HG03280 (cell line): Measurements from ENCODE around the gene ASIC1.

Source experiments
- ATAC-seq: cut with Tn5 transposase; IDR thresholded peaks from one replicate; pipeline ENCODE4 v1.9.1; 2021; ENCODE audit warnings: mild to moderate bottlenecking, moderate library complexity; ENCODE audit not compliant: unreplicated experiment

ASIC1 gene

DNA sequence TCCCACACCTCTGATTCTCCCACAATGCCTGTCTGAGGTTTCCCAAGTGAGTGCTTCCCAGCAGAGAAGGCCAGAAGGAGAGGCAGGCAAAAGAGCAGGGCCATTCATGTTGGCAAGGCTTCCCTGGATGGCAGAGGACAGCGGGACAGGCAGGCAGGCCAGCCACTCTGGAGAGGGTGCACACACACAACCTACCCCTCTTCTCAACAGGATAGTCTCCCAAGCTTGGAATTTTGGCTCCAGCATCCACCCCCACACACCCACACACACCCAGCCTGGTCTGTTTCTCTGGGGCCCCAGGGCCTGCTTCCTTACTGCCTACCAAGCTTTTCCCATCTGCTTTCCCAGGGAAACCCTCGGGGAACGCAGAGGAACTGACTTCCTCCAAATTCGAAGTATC, 16.7 kb upstream of the ASIC1 start:
- no peak for ATAC-seq

DNA sequence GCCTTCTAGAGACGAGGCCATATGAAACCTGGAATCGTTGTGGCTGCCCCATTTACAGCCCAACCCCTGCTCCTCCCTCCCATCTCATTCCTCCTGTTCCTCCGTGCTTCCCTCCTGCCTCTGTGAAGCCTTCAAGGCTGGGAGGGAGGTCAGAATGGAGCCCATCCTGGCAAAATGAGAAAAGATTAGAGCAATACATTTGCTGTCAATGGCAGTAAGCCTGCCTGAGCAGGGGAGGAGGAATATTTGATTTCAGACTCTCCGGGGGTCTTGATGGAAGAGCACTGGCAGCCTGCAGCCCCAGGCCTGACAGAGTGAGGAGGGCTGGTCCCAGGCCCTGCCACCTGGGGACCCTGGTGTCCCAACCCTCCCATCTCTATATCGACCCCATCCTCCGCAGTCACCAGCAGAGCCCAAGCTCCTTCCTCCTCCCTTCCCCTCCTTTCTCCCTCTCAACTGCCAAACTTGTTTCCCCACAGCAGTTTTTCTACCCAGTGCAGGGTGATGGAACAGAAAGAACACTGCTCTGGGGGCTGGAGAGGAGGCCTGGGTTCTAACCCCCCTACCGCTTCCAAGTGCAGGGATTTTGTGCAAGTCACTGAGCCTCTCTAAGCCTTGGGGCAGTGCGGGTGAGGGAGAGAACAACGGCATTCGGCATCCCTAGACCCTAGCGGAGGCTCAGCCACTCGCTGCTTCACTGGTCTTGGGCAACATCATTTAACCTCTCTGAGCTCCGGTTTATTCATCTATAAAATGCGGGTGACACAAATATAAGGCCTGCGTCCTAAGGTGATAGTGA, 16.1 kb upstream of the ASIC1 start:
- ATAC-seq, result no peak

DNA sequence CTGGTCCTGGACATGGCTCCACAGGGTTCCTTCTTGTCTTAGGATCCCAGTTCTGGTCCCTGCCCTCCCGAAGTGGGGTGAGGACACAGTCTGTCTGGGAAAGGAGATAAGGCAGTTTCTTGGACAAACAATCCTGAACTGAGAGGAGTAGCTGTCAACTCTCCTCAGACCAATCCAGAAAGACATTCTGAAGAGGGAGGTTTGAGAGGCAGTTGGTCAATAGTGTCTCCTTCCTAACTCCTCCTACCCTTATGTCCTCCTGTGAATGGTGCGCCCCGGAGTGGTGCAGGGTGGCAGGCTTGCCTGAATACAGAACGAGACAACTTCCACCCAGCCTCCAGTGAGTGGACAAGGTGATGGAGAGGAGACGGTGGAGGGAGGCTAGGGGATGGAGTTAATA, 15.4 kb upstream of the ASIC1 start:
- ATAC-seq, result no peak

DNA sequence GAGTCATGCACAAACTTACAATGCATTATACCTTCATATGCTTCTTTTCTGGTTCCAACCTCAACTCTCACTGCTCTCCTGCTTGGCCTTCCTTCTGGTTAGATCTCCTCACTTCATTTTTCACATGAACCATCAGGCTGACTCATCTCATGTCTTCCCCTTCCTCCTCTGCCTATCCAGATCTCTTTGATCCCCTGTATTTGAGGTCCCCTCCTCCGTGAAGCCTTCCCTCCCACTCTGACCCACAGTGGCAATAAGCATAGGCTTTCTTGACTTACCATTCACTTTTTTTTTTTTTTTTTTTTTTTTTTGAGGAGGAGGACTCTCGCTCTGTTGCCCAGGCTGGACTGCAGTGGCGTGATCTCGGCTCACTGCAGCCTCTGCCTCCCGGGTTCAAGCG, 14.7 kb upstream of the ASIC1 start:
- ATAC-seq, result no peak

DNA sequence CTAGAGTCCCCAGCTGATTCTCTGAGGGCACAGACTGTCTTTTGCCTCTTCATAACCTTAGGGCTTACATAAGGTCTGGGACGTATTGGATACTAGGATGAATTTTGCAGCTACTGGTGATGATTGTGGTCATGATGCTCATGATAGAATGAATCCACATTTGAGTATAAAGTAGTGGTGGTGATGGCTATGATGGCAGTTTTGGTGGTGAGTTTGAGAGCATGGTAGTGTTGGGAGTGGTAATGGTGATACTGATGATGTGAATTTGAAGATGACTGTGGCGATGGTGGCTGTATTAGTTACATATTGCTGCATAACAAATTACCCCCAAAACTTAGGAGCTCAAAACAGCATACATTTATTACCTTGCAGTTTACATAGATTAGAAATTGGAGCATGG, 14.1 kb upstream of the ASIC1 start:
- no peak for ATAC-seq

DNA sequence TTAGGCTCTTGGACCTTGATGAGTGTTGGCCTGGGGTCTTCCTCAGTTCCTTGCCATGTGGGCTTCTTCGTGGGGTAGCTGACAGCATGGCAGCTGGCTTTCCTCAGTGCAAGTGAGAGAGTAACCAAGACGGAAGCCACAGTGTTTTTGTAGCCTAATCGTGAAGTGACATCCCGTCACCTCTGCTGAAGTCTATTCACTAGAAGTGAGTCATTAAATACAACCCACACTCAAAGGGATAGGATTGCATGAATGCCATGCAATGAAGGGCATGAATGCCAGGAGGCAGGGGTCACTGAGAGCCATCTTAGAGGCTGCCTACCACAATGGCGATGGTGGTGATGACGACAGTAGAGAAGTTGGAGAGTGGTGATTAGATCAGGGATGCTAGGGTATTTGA, 13.5 kb upstream of the ASIC1 start:
- ATAC-seq, result no peak

DNA sequence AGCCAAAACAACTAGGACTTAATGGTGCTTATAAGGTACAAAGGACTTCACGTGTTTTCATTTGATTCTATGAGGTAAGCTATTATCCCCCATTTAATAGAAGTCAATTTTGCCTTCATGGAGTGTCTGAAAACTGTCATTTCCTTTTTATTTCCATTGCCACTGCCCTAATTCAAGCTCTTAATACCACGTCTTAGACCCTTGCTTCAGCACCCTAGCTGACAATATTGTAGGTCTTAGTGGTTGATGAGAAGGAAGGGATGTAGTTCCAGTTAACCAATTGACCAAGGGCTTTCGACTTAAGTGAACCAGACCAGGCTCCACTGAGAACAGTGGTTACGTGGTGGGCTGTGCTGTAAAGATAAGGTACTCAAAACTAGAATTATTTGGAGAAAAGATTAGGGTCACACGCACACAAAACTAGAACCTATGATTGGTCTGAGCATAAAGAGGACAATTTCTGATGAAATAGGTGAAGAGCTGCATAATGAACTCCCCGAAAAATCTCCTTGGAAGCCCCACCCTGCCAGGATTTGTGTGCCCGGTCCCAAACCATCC, 9.6 kb upstream of the ASIC1 start:
- ATAC-seq, result no peak

DNA sequence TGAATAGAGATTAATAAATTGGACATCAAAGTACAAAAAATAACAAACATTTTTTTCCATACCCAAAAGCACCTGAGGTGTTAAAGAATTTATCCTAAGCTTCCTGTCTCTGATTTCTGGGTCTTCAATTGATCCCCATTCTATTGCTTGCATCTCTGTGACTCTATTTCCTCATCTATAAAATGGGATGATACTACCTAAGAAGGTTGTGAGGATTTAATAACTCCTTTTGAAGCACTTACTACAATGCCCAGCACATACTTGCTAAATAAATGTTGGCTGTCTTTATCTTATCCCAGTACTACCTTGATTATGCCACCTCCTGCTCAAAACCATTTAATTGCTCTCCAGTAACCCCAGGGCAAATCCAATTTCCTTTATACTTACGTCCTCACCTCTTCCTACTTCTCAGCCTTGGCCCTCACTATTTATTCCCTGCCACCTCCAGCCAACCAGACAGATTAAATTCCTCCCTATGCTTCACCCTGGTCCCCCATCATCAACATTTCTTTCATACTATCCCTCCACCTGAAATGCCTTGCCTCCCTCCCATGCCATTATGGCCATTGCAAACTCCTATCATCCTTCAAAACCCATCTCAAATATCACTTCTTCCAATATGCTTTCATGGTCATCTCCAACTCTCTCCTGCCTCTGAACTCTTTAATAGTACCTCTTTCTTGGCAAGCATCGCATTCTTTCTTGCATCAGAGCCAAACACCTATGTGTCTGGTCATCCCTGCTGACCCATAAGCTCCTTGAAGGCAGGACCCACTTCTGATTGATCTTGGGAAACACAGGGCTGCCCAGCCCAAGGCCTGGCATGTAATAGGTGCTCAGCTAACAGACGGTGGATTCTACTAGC, 7.9 kb upstream of the ASIC1 start:
- ATAC-seq, result no peak

DNA sequence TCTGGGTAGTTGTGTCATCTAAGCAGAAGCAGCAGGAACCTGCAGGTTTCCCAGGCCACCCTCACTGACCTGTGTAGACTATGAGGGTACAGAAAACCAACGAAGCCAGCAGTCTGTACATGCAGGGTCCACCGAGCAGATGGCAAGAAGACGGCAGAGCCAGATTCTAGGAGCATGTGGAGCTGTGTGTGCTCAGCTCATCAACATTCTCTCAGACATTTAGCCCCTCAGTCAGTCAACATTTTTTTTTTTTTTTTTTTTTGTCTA, 7.3 kb upstream of the ASIC1 start:
- ATAC-seq, result no peak

DNA sequence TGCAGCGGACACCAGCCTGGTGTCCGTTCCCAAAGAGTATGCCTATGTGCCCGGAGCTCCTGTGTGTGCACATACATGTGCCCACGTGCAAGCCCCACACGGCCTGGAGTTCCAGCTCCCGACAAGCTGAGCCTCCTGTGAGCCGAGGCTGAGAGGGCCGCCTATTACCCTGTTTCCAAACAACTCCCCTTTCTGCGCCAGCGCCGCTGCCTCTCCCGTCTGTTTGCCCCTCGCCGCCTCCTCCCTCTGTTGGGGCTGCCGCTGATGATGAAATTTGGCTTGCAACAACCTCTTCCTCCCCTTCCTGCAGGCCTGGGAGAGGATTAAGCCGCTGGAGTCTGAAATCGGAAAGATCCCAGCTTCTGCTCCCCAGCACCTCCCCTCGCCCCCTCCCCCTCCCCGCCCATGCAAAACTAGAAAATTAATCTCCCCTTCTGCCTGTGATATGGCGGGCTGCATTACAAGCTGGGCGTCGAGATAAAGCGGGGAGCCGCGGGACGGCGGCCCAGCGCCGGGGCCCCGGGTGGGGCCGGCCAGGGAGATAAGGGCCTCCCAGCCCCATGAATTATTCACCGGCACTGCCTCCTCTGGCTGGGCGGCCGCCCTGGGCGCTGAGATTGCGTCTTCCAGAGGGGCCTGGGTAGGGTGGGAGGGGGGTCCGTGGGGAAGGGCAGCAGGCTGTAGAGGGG, 6.8 kb upstream of the ASIC1 start:
- ATAC-seq, result no peak

DNA sequence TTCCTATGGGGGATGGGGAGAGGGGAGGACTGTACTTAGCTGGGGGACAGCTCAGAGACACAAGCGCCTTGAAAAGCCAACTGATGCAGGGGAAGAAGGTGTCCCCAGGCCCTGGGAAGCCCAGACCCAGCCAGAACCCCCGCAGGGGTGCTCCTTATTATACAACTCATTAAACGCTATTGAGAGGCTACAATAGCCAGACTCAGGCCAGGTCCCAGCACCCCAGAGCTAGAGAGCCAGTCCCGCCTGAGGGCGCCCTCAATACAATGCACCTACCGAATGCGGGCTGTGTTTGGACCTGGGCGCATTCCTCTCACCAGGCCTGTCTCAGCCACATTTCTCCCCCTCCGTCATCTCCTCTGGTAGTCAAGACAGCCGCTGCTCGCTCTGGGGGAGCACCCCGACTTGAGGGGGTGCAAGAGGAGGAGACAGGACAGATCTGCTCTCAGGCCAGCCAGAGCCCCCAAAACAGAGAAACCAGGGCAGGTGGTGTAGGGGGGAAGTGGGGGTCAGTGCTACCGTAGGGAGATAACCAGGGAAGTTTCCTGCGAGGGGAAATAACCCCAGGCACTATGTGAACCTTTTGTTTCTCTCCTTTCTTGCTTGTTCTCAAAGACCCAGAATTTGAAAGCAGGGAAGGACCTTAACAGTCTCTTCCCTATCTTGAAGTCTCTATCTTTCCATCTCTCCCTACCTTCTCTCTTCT, 6.1 kb upstream of the ASIC1 start:
- ATAC-seq, result no peak

DNA sequence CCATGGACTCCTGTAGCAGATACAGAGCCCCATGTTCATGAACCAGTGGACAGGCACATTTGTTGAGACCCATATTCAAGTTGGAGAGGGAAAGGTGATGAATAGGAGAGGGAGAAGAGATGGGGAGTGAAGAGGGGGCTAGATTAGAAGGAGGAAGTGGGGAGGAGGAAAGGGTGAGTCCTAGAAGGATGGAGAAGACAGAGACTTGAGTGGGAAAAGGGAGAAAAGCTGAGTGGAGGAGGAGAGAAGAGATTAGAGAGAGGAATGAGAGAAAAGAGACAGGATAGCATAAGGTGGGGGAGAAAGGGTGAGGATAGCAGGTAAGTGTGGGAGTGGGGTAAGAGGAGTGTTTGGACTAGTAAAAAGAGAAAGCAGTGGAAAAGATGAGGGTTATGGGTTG, 4.9 kb upstream of the ASIC1 start:
- ATAC-seq, result no peak

DNA sequence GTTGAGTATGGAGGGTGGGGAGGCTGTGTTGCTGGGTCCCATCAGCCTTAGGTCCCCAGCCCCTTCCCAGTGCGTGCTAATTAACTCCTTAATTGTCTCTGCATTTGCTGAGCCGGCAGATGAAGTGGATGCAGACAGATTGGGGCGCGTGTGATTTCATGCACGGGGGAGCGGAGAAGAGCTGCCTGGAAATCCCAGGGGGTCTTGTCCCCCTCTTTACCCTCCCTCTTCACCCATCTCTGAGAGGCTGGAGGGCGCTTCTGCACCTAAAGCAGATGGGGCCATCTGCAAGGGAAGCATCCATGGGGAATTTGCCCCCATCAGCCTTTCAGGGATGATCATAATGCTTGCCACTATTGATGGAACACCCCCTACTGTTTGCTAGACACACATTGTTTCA, 4.4 kb upstream of the ASIC1 start:
- ATAC-seq, result no peak

DNA sequence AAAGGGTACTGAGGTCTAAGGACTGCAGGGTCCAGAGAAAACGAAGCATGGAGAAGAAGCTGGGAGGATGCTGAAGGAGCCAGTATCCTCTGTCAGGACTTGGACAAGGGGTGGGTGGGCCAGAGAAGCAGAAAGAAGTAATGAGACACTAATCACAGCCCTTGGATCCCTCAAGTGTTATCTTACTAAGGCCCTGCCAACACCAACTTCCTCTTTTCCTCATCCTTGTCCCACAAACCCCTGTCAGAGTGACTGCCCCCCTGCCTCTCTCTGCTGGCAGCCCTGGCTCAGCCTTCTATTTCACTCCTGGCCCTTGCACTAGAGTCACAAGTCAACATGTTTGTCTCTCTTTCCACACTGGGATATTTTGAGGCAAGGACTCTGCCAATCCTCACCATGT, 3.8 kb upstream of the ASIC1 start:
- ATAC-seq, result no peak

DNA sequence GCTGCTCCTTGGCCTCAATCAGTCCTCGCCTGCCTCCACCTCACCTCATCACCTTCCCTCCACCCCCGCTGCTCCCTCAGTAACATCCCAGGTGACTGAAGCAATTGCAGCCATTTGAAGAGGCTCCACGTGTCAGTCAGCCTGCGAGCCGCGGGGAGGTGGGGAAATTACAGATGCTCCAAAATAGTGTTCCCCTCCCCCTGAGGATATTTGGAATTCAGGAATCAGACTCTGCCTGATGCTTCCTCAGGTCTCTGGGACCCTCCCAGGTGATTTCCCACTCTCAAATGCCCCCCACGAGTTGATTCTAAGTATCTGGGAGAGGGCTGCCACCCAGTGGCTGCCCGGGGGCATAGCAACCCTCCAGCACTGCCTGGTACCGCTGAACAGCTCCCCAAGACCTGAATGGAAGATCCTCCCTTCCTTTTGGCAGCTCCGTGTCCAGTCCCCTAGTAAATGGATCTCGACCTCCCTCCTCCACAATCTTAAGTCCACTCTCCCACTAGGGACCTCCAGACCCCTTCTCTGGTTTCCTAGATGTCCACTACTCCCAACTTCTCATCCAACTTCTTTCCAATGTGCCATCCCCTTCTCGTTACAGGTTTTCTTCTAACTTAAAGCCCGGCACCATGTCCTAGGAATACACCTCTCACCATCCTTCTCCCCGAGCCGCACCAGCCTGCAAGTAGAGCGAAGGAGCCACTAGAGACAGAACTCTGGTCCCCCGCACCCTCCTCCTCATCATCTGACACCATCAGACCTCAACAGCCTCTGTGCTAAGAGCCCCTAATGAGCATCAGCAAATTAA, 1.4 kb upstream of the ASIC1 start:
- no peak for ATAC-seq

DNA sequence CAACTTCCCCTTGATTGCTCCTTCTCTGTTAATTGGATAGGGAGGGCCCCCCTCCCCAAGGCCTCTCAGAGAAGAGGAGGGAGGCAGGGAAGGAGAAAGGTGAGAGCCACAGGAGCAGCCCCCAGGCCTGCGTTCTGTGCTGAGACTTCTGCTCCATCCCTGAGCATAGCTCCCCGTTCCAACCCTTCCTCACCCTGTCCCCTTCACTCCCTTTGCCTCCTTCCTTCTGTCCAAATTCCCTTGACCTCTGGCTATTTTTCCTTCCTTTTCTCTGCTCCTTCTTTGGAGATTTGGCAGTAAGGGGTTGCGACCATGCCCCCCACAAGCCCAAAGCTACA, 788 bp upstream of the ASIC1 start:
- no peak for ATAC-seq

DNA sequence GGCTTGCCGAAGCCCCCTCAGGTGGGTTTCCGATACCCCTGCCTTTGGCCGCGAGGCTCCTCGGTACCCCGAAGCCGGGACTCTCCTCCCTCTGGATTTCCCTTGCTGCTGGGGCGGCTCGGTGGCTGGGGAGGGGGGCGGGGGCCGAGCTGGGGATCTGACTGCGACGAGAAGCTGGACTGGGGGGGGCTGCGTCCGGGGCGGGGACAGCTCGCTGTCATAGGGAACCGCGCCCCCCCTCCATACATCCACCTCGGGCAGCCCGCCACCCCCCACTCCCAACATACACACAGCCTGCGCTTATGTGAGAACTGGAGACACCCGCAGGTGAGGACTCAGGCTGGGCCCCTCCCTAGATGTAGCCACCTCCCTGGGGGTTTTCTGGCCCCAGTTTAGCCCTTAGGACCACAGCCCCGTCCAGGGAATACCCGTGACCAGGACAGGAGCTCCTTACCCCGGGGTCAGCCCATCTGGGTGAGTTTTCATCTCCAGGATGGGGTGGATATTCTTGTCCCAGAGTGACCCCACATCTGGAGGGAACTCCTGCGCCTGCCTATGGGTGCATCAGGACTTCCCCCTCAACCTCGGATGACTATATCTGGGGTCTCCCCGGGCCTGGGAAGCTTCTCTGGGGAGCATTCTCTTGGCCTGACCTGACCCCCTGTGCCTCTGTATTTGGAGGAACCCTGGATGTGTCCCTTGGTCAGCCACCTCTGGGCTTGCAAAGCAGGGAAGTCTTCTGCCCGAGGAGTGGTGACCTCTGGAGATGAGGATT, 687 bp downstream of the ASIC1 start:
- no peak for ATAC-seq

DNA sequence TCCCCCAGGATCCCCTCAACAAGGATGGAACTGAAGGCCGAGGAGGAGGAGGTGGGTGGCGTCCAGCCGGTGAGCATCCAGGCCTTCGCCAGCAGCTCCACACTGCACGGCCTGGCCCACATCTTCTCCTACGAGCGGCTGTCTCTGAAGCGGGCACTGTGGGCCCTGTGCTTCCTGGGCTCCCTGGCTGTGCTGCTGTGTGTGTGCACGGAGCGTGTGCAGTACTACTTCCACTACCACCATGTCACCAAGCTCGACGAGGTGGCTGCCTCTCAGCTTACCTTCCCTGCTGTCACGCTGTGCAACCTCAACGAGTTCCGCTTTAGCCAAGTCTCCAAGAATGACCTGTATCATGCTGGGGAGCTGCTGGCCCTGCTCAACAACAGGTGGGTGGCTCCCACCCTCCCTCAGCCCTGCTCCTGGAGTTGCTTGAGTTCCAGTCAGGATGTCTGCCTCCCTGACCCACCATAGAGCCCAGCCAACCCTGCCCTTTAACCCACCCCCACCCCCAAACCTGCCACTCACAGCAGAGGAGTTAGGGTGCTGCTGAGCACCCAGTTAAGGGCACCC, 1.4 kb downstream of the ASIC1 start:
- no peak for ATAC-seq

DNA sequence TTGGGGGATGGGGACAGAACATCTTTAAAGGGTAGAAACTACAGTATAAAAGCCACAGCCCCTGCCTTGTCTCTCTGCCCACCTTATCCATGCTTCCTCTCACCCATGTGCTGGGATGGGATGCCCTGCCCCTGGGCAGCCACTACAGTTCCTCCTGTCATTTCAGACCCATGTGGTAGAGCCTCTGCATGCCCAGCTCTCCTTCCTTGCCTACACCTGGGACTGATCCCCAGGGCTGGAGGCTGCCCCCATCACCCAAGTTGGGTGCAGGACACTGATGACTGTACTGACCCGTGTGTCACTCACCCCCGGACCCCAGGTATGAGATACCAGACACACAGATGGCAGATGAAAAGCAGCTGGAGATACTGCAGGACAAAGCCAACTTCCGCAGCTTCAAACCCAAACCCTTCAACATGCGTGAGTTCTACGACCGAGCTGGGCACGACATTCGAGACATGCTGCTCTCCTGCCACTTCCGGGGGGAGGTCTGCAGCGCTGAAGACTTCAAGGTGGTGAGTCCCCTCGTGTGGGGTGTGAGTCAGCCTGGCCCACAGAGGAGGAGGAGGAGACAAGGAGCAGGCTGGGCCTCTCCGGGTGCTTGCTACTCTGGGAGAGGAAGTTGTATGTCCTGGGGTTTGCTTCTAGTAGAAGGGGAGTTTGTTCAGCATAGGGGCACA, 2.2 kb downstream of the ASIC1 start:
- ATAC-seq, result no peak
